Measurements from ENCODE around the gene A4GALT.
"Not testable (repeated sequence)": the region's sequence is repeated elsewhere in the genome, so short reads cannot be mapped to it uniquely, and the experiment has no call there.

The A4GALT gene

GRCh38 chr22:42752912-42753311, 32.2 kb upstream of the A4GALT start:
- H3K4me1 ChIP-seq (ENCODE audit: insufficient read depth, low read length), result peaks cover 7% of the 10 kb centered on the region
- no peak overlapping the region for H3K9ac ChIP-seq (ENCODE audit: low read depth, low read length)
- H3K9me3 ChIP-seq (ENCODE audit: control insufficient read depth, insufficient read depth, low read length), result no peaks in the 10 kb centered on the region
- no peaks in the 10 kb centered on the region for H3K36me3 ChIP-seq (ENCODE audit: insufficient read depth, low read length)

GRCh38 chr22:42752230-42752746, 31.6 kb upstream of the A4GALT start:
- Histone ChIP-seq H3K4me1 (ENCODE audit: insufficient read depth, low read length) (peaks cover 10% of the 10 kb centered on the region), H3K9ac (ENCODE audit: low read depth, low read length) (no peak overlapping the region), H3K9me3 (ENCODE audit: control insufficient read depth, insufficient read depth, low read length) (no peaks in the 10 kb centered on the region), H3K36me3 (ENCODE audit: insufficient read depth, low read length) (no peaks in the 10 kb centered on the region)

- not testable (repeated sequence) for H3K9me3 ChIP-seq (ENCODE audit: control insufficient read depth, insufficient read depth, low read length); H3K9ac ChIP-seq (ENCODE audit: low read depth, low read length)
- H3K4me1 ChIP-seq (ENCODE audit: insufficient read depth, low read length), result peaks cover 10% of the 10 kb centered on the region
Measured at GRCh38 chr22:42750421-42750820, 29.8 kb upstream of the A4GALT start.

GRCh38 chr22:42747701-42748513, 27.2 kb upstream of the A4GALT start:
- Histone ChIP-seq H3K9me3 (ENCODE audit: control insufficient read depth, insufficient read depth, low read length) (no peaks in the 10 kb centered on the region), H3K36me3 (ENCODE audit: insufficient read depth, low read length) (no peaks in the 10 kb centered on the region), H3K4me1 (ENCODE audit: insufficient read depth, low read length) (peaks cover 10% of the 10 kb centered on the region), H3K9ac (ENCODE audit: low read depth, low read length) (no peak overlapping the region)

More at GRCh38 chr22:42750421-42750820, 29.8 kb upstream of the A4GALT start:
- H3K36me3 ChIP-seq (ENCODE audit: insufficient read depth, low read length), result not testable (repeated sequence)

GRCh38 chr22:42745118-42745517, 24.4 kb upstream of the A4GALT start:
- H3K9me3 ChIP-seq (ENCODE audit: control insufficient read depth, insufficient read depth, low read length), result no peaks in the 10 kb centered on the region
- no peak overlapping the region for H3K9ac ChIP-seq (ENCODE audit: low read depth, low read length)
- no peaks in the 10 kb centered on the region for H3K36me3 ChIP-seq (ENCODE audit: insufficient read depth, low read length)
- H3K4me1 ChIP-seq (ENCODE audit: insufficient read depth, low read length), result peaks cover 10% of the 10 kb centered on the region

GRCh38 chr22:42743501-42743991, 22.9 kb upstream of the A4GALT start:
- Histone ChIP-seq H3K36me3 (ENCODE audit: insufficient read depth, low read length) (no peaks in the 10 kb centered on the region), H3K9ac (ENCODE audit: low read depth, low read length) (no peak overlapping the region), H3K4me1 (ENCODE audit: insufficient read depth, low read length) (peaks cover 9% of the 10 kb centered on the region), H3K9me3 (ENCODE audit: control insufficient read depth, insufficient read depth, low read length) (no peaks in the 10 kb centered on the region)

DNA sequence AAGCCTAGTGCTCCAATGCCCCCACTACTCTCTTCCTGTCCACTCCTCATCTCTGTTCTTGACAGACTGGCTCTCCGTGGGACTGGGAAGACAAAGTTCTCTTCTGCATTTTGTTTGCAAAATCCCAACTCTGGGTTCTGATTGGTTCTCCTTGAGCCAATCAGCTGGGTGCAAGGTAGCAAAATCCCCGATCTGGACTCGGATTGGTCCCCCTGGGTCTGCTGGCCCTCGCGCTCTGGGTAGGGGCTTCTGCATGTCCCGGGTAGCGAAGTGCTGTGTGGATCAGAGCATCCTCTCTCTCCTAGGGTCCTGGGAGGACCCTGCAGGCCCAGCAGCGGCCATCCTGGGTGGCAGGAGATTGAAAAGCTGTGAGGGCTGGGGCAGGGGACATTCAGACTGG, 22.3 kb upstream of the A4GALT start:
- H3K9me3 ChIP-seq (ENCODE audit: control insufficient read depth, insufficient read depth, low read length), result no peaks in the 10 kb centered on the region
- no peaks in the 10 kb centered on the region for H3K36me3 ChIP-seq (ENCODE audit: insufficient read depth, low read length)
- H3K9ac ChIP-seq (ENCODE audit: low read depth, low read length), result no peak overlapping the region
- peaks cover 3% of the 10 kb centered on the region; the same call in 1 of the 2 replicates for H3K4me1 ChIP-seq (ENCODE audit: insufficient read depth, low read length)

DNA sequence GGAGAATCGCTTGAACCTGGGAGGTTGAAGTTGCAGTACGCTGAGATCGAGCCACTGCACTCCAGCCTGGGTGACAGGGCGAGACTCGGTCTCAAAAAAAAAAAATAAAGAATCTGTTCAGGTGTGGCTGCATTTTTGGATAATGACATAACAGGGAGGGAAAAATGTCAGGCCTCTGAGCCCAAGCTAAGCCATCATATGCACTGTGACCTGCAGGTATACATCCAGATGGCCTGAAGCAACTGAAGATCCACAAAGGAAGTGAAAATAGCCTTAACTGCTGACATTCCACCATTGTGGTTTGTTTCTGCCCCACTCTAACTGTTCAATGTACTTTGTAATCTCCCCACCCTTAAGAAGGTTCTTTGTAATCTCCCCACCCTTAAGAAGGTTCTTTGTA, 19.6 kb upstream of the A4GALT start:
- not testable (repeated sequence) for H3K9me3 ChIP-seq (ENCODE audit: control insufficient read depth, insufficient read depth, low read length); H3K4me1 ChIP-seq (ENCODE audit: insufficient read depth, low read length); H3K9ac ChIP-seq (ENCODE audit: low read depth, low read length); H3K36me3 ChIP-seq (ENCODE audit: insufficient read depth, low read length)

DNA sequence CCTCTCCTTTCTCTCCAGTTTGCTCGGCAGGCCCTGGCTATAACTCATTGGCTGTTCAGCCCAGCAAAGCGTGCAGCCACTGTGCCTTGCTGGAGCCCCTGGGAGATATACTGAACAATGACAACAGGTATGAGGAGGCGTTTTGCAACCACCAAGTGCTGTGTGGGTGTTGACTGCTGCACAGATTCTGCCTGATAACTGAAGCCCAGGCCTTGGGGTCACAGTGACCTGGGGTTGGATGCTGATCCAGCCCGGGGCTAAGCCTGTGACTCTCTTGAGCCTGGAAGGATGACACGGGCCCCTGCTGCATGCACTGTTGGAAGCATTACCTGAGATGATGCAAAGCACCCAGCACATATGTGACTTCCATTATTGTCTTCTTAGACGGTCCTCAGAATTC, 13.7 kb upstream of the A4GALT start:
- H3K36me3 ChIP-seq (ENCODE audit: insufficient read depth, low read length), result no peaks in the 10 kb centered on the region
- no peaks in the 10 kb centered on the region for H3K4me1 ChIP-seq (ENCODE audit: insufficient read depth, low read length)
- H3K9ac ChIP-seq (ENCODE audit: low read depth, low read length), result no peak overlapping the region
- no peaks in the 10 kb centered on the region for H3K9me3 ChIP-seq (ENCODE audit: control insufficient read depth, insufficient read depth, low read length)

GRCh38 chr22:42733394-42733793, 12.7 kb upstream of the A4GALT start:
- H3K9ac ChIP-seq (ENCODE audit: low read depth, low read length); H3K9me3 ChIP-seq (ENCODE audit: control insufficient read depth, insufficient read depth, low read length); H3K36me3 ChIP-seq (ENCODE audit: insufficient read depth, low read length); H3K4me1 ChIP-seq (ENCODE audit: insufficient read depth, low read length): not testable (repeated sequence)

DNA sequence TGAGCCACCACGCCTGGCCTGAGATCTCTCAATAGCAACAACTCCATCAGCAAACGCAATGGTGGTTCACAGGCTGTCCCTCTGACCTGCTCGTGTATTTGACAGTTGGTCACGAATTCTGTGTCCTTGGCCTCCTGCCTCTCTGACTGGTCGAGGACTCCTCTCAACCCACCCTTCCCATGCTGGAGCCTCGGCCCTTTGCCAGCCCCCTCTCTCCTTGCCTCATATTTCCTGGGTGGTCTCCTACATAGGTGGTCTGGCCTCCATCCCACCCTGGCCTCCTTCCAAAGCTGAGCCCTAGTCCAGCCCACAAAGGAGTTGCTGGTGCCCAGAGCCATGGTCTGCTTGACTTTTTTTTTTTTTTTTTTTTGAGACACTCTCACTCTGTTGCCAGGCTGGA, 11.4 kb upstream of the A4GALT start:
- H3K9me3 ChIP-seq (ENCODE audit: control insufficient read depth, insufficient read depth, low read length), result no peaks in the 10 kb centered on the region
- H3K9ac ChIP-seq (ENCODE audit: low read depth, low read length), result no peak overlapping the region
- H3K4me1 ChIP-seq (ENCODE audit: insufficient read depth, low read length), result no peaks in the 10 kb centered on the region
- H3K36me3 ChIP-seq (ENCODE audit: insufficient read depth, low read length), result no peaks in the 10 kb centered on the region

GRCh38 chr22:42726811-42727210, 6.1 kb upstream of the A4GALT start:
- no peaks in the 10 kb centered on the region for H3K4me1 ChIP-seq (ENCODE audit: insufficient read depth, low read length)
- no peak overlapping the region for H3K9ac ChIP-seq (ENCODE audit: low read depth, low read length)
- no peaks in the 10 kb centered on the region for H3K36me3 ChIP-seq (ENCODE audit: insufficient read depth, low read length)
- no peaks in the 10 kb centered on the region for H3K9me3 ChIP-seq (ENCODE audit: control insufficient read depth, insufficient read depth, low read length)

DNA sequence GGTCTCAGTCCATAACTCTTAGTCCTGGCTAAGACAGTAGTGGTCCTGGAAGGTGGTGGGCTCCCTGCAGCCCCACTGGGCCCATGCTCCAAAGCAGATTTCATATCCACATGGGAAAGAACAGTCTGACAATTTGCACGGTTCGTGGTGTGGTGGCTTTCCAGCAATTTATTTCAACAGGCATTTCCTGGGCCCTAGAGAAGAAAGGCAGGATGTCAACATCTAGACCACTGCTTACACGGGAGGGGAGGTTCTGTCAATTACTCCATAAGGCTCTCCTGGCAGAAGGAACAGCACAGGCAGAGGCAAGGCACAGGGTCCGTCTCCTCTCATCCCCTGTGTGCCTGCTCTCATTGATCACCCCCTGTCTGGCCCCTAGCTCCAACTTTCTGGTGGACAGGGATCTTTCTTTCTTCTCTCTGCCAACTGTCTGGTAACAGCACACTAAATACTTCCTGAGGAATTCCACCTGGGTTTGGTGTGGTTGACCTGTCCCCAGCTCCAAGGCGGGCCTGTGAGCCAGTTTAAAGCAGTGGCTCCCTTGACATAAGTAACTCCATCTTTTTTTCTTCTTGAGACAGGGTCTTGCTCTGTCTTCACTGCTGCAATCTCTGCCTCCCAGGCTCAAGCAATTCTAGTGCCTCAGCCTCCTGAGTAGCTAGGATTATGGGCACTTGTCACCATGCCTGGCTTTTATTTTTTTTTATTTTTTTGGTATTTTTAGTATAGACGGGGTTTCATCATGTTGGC, 5.1 kb upstream of the A4GALT start:
- Histone ChIP-seq H3K36me3 (ENCODE audit: insufficient read depth, low read length) (no peaks in the 10 kb centered on the region), H3K9ac (ENCODE audit: low read depth, low read length) (no peak overlapping the region), H3K4me1 (ENCODE audit: insufficient read depth, low read length) (no peaks in the 10 kb centered on the region), H3K9me3 (ENCODE audit: control insufficient read depth, insufficient read depth, low read length) (no peaks in the 10 kb centered on the region)

GRCh38 chr22:42724062-42724461, 3.4 kb upstream of the A4GALT start:
- no peak overlapping the region for H3K9ac ChIP-seq (ENCODE audit: low read depth, low read length)
- H3K4me1 ChIP-seq (ENCODE audit: insufficient read depth, low read length), result peaks cover 5% of the 10 kb centered on the region; the same call in 1 of the 2 replicates
- H3K9me3 ChIP-seq (ENCODE audit: control insufficient read depth, insufficient read depth, low read length), result no peaks in the 10 kb centered on the region
- no peaks in the 10 kb centered on the region for H3K36me3 ChIP-seq (ENCODE audit: insufficient read depth, low read length)

GRCh38 chr22:42721045-42721434, 370 bp upstream of the A4GALT start:
- Histone ChIP-seq H3K36me3 (ENCODE audit: insufficient read depth, low read length) (no peaks in the 10 kb centered on the region), H3K4me1 (ENCODE audit: insufficient read depth, low read length) (peaks cover 21% of the 10 kb centered on the region), H3K9ac (ENCODE audit: low read depth, low read length) (peak overlapping the region; percentile 88; the same call in 1 of the 2 replicates), H3K9me3 (ENCODE audit: control insufficient read depth, insufficient read depth, low read length) (no peaks in the 10 kb centered on the region)

All from ES-I3 (cell line).